ENCODE data around the gene GPR151.
"Not testable (repeated sequence)": the region's sequence is repeated elsewhere in the genome, so short reads cannot be mapped to it uniquely, and the experiment has no call there.

GPR151 gene

GRCh38 chr5:146516151-146516475 is at the start of gene GPR151:
Gene GPR151 (minus strand): TSS chr5:146516190. CDS start chr5:146516113, 77 bp downstream.
- no peak for DNase-seq

GRCh38 chr5:146564007-146564762 is 48.2 kb upstream of the GPR151 start:
- no peak for DNase-seq

GRCh38 chr5:146562461-146562860 is 46.5 kb upstream of the GPR151 start:
- no peak for DNase-seq

GRCh38 chr5:146561711-146562110 is 45.7 kb upstream of the GPR151 start:
- DNase-seq: no peak

DNA sequence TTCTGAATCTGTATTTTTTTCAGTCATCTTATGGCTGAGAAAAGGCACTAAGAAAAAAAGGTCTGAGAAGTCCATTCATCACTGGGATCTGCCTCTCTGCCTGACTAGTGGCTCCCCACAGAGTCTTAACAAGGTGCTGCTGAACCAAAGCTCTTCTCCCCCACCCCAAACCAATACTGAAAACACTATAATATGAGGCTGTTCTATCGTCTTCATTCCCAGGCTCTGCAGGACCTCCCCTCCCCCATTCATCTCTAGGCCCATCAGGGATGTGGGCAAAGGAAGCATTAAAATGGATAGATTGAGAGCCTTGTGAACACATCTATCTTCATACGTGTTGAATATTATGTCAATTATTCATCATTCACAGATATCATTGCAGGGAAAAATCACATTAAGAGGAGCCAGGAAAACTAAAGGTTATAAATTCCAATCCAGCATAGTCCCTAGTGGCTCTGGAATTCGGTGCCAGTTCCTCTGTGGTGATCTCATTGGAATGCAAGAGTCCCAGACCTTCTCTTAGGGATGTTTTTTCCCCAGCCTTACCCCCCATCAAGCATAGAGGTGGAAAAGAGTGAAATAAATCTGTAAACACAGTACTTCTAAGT is 44.3 kb upstream of the GPR151 start:
- DNase-seq: no peak

- DNase-seq: not testable (repeated sequence)
These were observed 40.9 kb upstream of the GPR151 start for GRCh38 chr5:146556884-146557283.

GRCh38 chr5:146553446-146553845 is 37.5 kb upstream of the GPR151 start:
- DNase-seq: no peak

DNA sequence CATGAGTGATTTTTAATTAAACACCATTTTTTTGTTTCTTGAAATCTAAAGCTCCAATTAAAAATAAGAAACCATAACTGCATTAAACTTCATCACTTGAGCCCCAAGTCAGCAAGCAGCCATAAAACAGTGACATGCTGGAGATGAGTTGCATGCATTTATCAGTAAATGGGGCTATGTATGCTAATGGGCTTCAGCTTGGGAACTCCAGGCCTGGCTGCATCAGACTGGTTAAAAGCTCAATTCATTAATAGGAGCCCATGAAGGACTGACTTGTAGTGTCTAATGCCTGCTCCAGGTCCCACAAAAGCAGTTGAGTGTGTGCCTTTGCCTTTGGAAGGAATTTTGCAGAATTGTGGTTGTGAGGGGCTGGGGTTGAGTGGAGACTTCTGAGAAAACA is 33.6 kb upstream of the GPR151 start:
- DNase-seq: no peak

DNA sequence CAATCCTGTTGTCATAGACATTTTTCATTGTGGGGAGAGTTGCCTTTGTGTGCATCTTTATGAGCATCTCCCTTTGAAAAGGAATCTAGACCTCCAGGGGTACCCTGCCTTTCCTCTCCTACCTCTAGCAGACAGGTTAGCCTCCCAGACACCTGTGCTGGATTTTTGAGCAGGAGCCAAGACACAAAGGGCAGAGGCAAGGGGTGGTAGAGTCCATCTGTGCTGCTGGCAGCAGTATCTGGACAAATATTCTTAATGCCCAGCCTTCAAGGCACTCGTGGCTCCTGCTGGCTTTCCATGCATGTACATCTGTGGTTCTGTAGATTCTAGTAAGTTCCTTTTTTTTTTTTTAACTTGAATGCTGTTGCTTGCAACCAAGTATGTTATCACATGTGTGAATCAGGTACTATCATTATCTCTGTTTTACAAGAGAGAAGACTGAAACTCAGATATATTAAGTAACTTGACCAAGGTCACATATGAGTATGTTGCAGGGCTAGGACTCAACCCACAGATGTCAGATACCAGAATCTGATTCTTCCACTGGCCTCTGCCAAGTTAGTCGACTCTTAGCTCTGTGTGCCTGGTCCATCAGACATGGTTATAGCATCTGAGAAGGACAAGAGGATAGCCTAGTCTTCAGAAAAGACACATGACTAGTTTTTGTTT is 32.9 kb upstream of the GPR151 start:
- no peak for DNase-seq

GRCh38 chr5:146544232-146544631 is 28.2 kb upstream of the GPR151 start:
- no peak for DNase-seq

GRCh38 chr5:146541958-146542849 is 26.2 kb upstream of the GPR151 start:
- peak; percentile 0 for DNase-seq

DNA sequence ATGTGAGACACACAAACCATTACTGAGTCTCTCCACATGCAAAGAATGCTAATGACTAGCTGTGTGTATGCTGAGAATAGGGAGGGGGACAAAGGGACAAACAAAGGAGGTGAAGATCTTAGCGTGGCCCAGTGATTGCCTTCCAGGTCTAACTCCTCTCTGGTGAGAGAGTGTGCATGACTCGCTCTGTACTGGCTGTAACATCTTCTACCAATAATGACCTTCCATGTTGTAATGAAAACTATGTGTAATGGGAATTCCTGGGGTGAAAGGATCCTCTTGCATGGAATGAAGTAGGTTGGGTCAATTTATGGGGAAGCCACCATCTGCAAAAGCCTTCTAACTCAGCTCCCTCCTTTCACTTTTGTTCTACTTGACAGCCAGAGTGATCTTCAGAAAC is 24.4 kb upstream of the GPR151 start:
- DNase-seq: no peak

DNA sequence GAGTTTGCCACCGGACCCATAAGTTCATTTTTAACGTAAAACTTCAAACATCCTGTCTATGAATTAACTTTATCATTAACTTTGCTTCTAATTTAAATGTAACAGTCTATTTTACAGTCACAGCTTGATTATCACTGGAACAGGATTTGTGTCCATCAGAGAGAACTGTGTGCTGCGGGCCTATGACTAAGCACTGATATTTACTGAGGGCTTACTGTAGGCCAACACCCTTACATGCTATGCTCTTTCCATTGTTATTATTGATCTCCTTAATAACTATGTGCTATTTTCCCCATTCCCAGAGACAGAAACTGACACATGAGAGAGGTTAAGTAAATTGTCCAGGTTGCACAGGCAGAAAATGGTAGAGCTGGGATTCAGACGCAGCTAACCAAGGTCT is 24.0 kb upstream of the GPR151 start:
- DNase-seq: no peak

GRCh38 chr5:146538432-146538831 is 22.4 kb upstream of the GPR151 start:
- DNase-seq: no peak

DNA sequence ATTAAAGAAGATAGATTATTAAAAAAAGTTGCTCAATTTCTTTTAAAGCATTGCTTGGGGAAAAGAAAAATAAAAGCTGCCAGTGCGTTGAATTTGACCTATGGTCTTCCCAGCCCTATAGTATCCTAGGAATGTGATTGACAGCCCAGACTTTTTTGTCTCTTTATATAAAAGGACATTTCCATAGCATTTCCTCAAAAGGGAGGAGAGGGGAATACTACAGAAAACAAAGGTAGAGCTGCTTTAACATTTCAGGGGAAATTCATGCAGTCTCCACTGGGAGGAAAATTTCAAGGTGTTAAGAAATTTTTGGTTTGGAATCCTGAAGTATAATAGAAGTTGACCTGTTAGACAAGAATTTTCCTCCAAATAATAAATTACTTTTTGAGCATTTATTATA is 17.9 kb upstream of the GPR151 start:
- DNase-seq: no peak

DNA sequence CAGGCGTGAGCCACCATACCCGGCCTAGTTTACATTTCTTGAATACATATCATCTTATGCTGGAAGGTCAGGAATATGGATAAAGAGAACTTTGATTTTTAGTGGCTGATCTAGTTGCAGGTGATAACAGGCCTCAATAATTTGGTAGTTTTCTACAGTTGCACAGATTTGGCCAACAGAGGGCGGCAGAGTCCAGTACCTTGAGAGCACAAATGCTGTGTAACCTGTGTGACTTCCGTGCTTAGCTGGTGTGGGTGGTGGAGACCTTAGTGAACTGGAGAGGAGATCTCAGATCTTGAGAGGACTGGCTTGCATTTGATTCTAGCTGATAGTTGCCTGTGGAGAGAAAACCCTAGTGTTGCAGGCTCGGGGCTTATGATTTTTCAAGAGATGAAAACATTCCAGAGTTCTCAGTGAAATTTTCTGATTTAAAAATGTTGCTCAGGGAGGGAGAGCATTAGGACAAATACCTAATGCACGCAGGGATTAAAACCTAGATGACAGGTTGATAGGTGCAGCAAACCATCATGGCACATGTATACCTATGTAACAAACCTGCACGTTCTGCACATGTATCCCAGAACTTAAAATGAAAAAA is 17.4 kb upstream of the GPR151 start:
- peak; percentile 0 for DNase-seq

GRCh38 chr5:146529984-146530383 is 14.0 kb upstream of the GPR151 start:
- no peak for DNase-seq

DNA sequence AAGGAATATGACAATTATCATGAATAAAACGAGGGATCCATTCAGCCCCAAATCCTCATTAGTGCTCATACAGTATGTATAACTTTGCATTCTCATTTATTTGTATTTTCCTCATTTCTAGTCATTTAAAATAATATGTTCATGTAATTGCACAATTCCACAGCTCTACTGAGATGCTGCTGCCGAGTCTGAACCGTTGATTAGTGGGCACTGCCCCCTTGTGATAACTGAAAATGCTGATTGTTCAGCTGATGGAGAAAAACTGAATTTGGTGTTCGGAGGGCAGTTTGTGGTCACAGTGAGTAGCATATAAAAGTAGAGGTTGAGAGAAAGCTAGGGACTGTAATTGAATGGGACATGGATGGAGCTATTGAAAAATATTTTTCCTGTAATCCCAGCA is 12.2 kb upstream of the GPR151 start:
- no peak for DNase-seq

- DNase-seq: no peak
These were observed 11.8 kb upstream of the GPR151 start for GRCh38 chr5:146527785-146528184.

DNA sequence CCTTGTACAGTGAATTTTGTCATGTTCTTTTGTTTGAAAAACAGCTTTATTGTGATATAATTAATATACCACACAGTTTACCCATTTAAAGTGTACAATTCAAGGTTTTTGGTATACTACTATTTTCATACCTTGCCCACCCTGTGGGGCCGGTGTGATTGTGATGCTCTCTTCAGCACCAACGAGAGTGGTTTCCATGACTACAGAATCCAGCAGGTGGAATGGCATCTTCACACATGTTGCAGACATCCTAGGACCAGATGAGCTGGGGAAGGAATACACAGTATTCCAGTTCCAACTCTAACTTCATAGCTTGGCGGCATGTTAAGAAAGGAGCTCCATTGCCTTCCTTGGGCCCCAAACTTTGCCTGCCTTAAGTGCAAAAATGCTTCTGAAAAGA is 7.7 kb upstream of the GPR151 start:
- DNase-seq: no peak

- DNase-seq: no peak
These were observed 5.6 kb upstream of the GPR151 start for GRCh38 chr5:146521403-146522106.

- DNase-seq: no peak
These were observed 4.7 kb upstream of the GPR151 start for GRCh38 chr5:146520731-146521130.

Data from NCI-H1417 treated with DMSO at 0.1 percent for 48 hours (cell line).